Peyer's patch (tissue), 4 donors: ENCODE results near the gene C1R.

ENCODE experiments used
- CTCF ChIP-seq, 6 experiments: fragments of 450-650 bp in 4 of 6; fragments of 200-600 bp in 2 of 6; sonication (generic) in 1 of 6; IDR thresholded peaks; one replicate each; pipeline ENCODE4 v1.5.1; 2017 to 2019; ENCODE audit warnings: antibody characterized with exemption in 6 of 6, mild to moderate bottlenecking in 3 of 6, moderate library complexity in 1 of 6
- POLR2A ChIP-seq, 2 donors: fragments of 450-650 bp; IDR thresholded peaks; one replicate each; pipeline ENCODE4 v1.5.1; 2017; ENCODE audit warnings: antibody characterized with exemption in 2 of 2, mild to moderate bottlenecking in 2 of 2, moderate library complexity in 2 of 2

DNA sequence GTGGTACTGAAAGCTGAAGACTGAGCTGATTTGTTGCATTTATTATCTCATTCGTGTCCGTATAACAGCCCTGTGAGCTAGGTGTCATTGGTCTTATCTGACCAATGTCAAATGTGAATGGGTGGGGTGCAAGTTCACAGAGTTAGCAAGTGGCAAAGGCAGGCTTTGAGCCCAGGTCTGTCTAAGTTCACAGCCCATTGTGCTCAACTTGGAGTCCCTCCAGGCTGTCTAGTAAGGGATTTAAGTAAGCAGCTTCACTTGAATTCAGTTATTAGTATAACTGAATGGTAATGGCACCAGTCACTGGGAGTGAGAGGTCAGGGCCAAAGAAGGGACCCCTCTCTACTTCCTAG lies 23.3 kb downstream of the C1R start:
- TF ChIP-seq CTCF (IDR thresholded peaks at IDR 0.05) = no peak
- TF ChIP-seq POLR2A (IDR thresholded peaks at IDR 0.05) = no peak
